Activated naive CD4-positive, alpha-beta T cell treated with anti-CD3 and anti-CD28 coated beads, Interleukin-2, amount 50 U/mL, for 72 hours (primary cell): ENCODE data around the gene UBE3D. TPM values are rescaled to one million over a fixed set of nuclear protein-coding genes. Genes with fewer than 3 reads are reported as not detected.
"Not testable (repeated sequence)": the region's sequence is repeated elsewhere in the genome, so short reads cannot be mapped to it uniquely, and the experiment has no call there.

Source experiments
- ATAC-seq, 2 donors: fragments of 150-1000 bp; cut with Tn5 transposase; 2 replicates each; pipeline ENCODE4 v1.10.0; 2021; ENCODE audit warnings: mild to moderate bottlenecking in 2 of 2, moderate library complexity in 2 of 2
- DNase-seq, 2 donors: peaks; one replicate each; pipeline ENCODE4 v3.0.0; 2021 to 2022; ENCODE audit warnings: low spot score in 2 of 2
- H3K27ac Mint-ChIP-seq, 2 donors: one replicate each; pipeline ENCODE4 v1.8.0; 2022; ENCODE audit warnings: mild to moderate bottlenecking in 2 of 2, mixed read lengths in 2 of 2
- H3K36me3 Mint-ChIP-seq, 2 donors: one replicate each; pipeline ENCODE4 v1.8.0; 2022; ENCODE audit warnings: mixed read lengths in 2 of 2
- H3K9me3 Mint-ChIP-seq, 2 donors: one replicate each; pipeline ENCODE4 v1.8.0; 2022; ENCODE audit warnings: mixed read lengths in 2 of 2
- total RNA-seq, 2 donors: library from RNA; stranded (reverse); gene quantifications; one replicate each; pipeline ENCODE4 v1.2.3, GENCODE V29; 2022

Gene UBE3D
- total RNA-seq, 2 donors from 2014 or later = 6.0 to 10.3 TPM

DNA sequence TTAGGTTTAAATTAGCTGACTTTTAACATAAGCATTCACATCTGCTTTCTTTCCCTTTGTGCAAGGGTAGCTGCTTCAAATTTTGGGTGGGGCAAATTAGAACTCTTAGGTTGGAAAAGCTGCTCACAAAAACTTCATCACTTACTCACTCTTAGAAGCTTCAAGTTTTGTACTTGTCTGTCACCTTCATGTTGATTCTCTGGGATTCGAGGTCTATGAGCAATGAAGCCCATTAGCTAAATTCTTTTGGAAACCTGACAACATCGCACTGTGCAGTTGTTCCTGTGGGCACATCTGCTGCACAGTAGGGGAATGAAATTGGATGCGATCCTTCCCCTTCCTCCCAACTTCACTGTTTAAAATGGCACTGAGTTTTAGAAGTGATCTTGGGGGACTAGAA lies 156.1 kb downstream of the UBE3D start:
- Mint-ChIP-seq H3K9me3 (no peaks in the 10 kb centered on the region), H3K27ac (no peak overlapping the region), H3K36me3 (peaks cover 0 to 4% of the 10 kb centered on the region in 2 donors)
- ATAC-seq (no peak), DNase-seq (no peak)

DNA sequence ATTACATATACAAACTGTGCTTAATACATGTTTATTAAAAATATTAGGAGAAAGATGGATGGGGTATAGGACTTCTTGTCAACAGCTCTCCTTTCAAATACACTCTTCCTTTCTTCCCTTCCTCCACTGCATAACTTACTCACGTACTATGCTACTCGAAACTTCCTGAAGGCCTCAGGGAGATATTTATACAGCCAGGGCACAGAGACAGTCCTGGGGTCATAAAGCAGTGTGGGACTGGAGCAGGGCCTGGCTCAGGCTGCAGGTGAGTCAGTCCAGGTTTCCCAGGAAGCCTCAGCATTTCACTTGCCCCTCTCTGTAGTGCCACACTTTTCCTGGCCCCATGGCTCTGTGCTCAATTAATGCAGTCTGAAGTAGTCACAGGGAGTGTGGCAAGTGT lies 157.0 kb downstream of the UBE3D start:
- H3K36me3 Mint-ChIP-seq = peaks cover 0 to 4% of the 10 kb centered on the region in 2 donors
- ATAC-seq = no peak
- H3K9me3 Mint-ChIP-seq = no peaks in the 10 kb centered on the region

DNA sequence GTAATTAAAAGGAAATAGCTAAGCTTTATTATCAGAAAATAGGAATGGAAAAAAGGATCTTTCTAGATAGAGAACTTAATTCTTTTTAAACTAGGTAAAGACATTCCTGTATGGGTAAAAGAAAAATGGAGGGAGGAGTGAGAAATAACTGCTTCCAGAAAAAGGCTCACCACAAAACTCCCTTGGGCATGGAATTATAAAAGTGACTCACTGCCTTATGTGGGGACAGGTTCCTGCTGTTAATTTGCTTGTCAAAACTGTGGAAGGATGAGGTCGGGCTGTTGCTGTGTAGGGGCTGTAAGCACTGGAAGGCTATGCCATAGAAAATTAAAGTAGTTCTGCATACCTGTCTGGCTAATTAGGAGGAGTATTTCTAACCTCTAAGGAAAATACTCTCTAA lies 158.7 kb downstream of the UBE3D start:
- Mint-ChIP-seq H3K9me3 (no peaks in the 10 kb centered on the region), H3K36me3 (peaks cover 0 to 4% of the 10 kb centered on the region in 2 donors), H3K27ac (no peak overlapping the region)
- DNase-seq = no peak
- ATAC-seq = no peak

More for the DNA sequence above, 157.0 kb downstream of the UBE3D start:
- no peak overlapping the region for H3K27ac Mint-ChIP-seq
- no peak for DNase-seq

DNA sequence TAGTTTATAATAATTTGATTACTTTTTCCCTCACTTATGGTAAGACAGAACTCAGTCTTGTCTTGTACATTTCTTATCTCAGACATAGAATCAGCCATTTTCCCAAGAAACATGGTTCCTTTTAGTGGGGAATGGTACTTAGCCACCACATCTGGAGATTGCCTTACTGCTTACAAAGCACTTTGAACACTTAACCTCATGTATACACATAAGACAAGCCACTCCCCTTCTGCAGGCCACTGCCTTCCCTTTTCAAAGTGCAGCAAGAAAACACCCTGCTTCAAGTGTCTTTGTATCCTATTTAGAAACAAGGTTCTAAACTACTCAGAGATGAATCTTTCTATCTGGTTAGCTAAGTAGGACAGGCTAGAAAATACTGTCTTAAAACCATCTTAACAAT lies 159.2 kb downstream of the UBE3D start:
- no peak for ATAC-seq
- H3K9me3 Mint-ChIP-seq = no peaks in the 10 kb centered on the region
- H3K27ac Mint-ChIP-seq = no peak overlapping the region
- H3K36me3 Mint-ChIP-seq = peaks cover 0 to 4% of the 10 kb centered on the region in 2 donors
- DNase-seq = no peak

DNA sequence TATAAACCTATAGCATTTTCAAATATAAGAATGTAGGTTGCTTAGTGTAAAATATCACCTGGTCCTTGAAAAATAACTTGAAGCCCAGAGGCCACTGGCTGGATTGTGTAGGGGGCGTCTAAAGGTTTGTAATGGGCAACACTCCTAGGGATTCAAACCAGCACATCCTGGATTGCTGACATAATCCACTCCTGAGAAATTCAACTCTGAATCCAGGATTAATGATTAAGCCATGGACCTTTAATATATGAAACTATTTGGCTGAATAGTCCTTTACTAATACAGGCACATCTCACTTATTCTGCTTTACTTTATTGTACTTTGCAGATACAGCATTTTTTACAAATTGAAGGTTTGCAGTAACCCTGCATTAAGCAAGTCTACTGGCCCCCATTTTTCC lies 160.8 kb downstream of the UBE3D start:
- ATAC-seq = no peak
- Mint-ChIP-seq H3K36me3 (peaks cover 0 to 4% of the 10 kb centered on the region in 2 donors), H3K27ac (no peak overlapping the region), H3K9me3 (no peaks in the 10 kb centered on the region)
- DNase-seq = no peak

DNA sequence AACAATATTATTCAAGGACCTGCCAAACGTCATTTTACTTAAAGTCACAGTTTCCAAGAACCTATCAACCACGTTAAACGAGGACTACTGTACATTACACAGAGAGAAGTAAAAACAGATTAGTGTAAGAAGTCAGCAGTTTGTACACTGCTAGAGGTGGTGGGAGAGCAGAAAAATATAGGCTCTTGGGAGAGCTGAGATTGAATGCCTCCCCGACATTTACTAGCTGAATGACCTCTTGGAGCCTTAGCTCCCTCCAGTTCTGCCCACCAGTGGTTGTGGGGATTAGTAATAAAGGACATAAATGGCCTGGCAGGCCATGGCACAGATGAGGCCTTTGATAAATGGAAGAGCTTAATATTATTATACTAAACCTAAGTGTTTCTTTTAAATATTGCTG lies 161.4 kb downstream of the UBE3D start:
- DNase-seq (no peak), ATAC-seq (no peak)
- H3K9me3 Mint-ChIP-seq = no peaks in the 10 kb centered on the region
- peaks cover 0 to 4% of the 10 kb centered on the region in 2 donors for H3K36me3 Mint-ChIP-seq
- H3K27ac Mint-ChIP-seq = no peak overlapping the region

DNA sequence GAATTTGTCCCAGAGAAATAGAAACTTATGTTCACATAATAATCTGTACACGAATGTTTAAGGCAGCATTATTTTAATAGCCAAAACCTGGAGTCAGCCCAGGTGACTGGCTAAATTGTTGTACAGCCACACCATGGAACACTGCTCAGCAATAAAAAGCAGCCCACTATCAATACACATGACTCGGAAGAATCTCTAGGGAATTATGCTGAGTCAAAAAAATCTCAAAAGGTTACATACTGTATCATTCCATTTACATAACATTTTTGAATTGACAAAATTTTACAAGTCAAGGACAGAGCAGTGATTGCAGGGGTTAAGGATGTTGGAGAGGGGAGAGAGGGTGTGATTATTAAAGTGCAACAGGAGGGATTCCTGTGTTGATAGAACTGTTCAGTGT lies 163.4 kb downstream of the UBE3D start:
- no peak for DNase-seq
- Mint-ChIP-seq H3K36me3 (peaks cover 0 to 8% of the 10 kb centered on the region in 2 donors), H3K27ac (no peak overlapping the region), H3K9me3 (no peaks in the 10 kb centered on the region)
- no peak for ATAC-seq

DNA sequence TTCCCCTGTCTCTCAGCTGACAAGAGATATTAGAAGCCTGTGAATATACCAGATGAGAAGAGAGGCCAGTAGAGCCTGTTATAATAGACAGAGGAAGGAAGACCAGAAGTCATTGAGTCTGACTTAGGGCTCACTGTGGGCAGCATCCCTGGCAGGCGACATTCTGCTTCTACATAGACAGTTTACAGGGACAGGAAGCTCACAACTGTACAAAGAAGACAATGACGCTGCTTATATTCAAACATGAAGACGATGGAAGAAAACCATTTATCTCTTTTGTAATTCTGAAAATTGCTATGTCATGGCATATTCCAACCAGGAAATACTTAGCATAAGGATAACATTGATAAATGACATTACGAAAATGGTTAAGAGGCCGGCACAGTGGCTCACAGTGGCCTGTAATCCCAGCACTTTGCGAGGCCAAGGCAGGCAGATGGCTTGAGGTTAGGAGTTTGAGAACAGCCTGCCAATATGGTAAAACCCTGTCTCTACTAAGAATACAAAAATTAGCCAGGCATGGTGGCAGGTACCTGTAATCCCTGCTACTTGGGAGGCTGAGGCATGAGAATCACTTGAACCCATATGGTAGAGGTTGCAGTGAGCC lies 170.9 kb downstream of the UBE3D start:
- ATAC-seq = no peak

DNA sequence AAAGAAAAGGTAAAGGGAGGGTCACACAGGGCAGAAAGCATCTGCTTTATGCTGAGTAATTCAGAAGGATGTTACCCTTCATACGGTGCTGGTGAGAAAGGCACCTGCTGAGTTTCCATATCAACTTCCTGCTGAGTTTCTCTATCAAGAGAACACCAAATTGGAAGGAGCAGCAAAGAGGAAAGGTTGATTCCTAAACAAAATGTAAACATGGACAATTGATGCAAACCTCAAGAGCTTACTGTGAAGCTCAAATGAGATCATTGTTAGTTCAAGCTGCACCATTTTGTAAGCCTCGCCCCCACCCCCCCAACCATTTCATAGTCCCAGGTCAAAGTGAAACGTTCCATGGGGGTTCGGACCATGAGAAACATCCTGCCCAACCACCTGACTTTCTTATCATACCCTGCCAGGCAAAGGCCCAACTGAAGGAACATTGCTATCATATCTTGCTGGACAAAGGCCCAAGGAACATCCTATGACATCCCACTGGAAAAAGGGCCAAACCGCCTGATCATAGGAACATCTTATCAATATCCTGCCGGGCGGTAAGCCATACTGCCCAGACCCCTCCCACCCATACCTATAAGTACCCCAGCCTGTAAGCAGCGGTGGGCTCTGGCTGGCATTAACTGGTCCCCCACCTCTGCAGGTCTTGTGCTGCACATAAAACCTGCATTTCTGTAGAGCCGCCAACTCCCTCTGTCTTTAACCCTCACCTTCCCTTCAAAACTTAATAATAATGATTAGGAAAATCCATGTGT lies 171.6 kb downstream of the UBE3D start:
- Mint-ChIP-seq H3K36me3 (peaks cover 0 to 23% of the 10 kb centered on the region in 2 donors), H3K27ac (no peak overlapping the region), H3K9me3 (no peaks in the 10 kb centered on the region)
- no peak for DNase-seq
- no peak for ATAC-seq

More for the DNA sequence above, 170.9 kb downstream of the UBE3D start:
- H3K27ac Mint-ChIP-seq = no peak overlapping the region
- H3K36me3 Mint-ChIP-seq = peaks cover 0 to 23% of the 10 kb centered on the region in 2 donors
- DNase-seq = no peak
- no peaks in the 10 kb centered on the region for H3K9me3 Mint-ChIP-seq

DNA sequence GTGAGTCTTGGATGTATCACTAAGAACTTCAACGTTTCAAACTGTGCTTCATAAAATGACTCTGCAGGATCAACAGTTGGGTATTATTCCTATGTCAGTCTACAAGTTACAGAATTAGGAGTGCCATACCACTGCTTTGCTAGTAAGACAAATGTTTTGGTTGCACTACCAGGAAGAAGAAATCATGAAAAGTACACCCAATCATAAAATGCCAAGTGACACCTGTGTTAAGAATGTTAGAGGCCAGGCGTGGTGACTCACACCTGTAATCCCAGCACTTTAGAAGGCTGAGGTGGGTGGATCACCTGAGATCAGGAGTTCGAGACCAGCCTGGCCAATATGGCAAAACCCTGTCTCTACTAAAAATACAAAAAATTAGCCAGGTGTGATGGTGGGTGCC lies 174.1 kb downstream of the UBE3D start:
- not testable (repeated sequence) for ATAC-seq, H3K27ac Mint-ChIP-seq, H3K9me3 Mint-ChIP-seq, DNase-seq
- peaks cover 0 to 20% of the 10 kb centered on the region in 2 donors for H3K36me3 Mint-ChIP-seq

DNA sequence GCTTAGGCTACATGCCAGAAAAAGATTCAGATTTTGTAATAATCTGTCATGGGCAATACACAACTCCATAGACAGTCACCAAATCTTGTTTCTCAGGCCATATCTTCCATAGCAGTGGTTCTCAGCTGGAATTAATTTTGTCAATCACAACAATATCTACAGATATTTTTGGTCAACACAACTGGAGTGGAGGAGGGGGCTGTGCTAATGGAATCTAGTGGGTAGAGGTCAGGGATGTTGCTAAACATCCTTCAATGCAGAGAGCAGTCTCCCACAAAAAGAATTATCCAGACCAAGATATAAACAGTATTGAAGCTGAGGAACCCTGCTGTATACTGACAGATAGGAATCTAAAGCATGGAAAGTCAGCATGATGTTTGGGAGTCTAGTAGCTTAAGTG lies 174.6 kb downstream of the UBE3D start:
- DNase-seq = no peak
- no peak for ATAC-seq
- Mint-ChIP-seq H3K9me3 (no peaks in the 10 kb centered on the region), H3K36me3 (peaks cover 0 to 20% of the 10 kb centered on the region in 2 donors), H3K27ac (no peak overlapping the region)

DNA sequence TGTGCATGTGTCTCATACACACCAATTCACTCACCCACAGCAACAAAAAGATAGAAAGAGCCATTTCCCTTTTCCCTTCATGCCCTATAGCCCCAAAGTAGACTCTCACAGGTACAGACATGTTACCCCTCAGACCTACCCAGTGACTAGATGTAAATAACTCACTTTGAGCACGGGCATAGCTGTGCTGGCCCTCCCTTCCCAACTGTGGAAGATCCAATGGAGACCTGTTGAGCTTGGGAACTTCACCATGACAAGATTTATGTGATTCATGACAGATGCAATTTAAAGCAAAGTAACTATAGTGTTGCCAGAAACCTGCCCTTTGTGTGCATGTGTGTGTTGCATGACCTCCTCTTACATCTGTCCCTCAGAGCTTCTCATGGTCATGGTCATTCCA lies 175.4 kb downstream of the UBE3D start:
- no peak for DNase-seq
- no peaks in the 10 kb centered on the region for H3K9me3 Mint-ChIP-seq
- H3K36me3 Mint-ChIP-seq = peaks cover 0 to 20% of the 10 kb centered on the region in 2 donors
- H3K27ac Mint-ChIP-seq = no peak overlapping the region
- no peak for ATAC-seq

DNA sequence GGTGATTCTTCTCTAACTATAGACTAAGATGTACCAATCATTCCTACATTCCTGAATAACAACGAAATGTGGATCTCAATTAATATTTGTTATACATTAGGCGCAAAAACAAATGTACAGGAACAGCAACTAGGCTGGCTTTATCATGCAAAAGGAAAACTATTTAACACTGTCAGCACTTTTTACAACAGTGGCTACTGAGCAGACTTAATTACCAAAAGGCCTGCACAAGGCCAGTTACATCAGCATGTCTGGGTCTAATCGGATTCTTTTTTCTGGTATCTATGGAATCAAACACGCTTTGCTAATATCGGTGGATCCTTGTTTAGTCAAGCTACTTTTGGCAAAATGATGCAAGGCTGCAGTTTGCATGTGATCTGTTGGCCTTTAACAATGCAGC lies 176.5 kb downstream of the UBE3D start:
- DNase-seq (no peak), ATAC-seq (no peak)
- Mint-ChIP-seq H3K36me3 (peaks cover 0 to 14% of the 10 kb centered on the region in 2 donors), H3K9me3 (no peaks in the 10 kb centered on the region), H3K27ac (no peak overlapping the region)

DNA sequence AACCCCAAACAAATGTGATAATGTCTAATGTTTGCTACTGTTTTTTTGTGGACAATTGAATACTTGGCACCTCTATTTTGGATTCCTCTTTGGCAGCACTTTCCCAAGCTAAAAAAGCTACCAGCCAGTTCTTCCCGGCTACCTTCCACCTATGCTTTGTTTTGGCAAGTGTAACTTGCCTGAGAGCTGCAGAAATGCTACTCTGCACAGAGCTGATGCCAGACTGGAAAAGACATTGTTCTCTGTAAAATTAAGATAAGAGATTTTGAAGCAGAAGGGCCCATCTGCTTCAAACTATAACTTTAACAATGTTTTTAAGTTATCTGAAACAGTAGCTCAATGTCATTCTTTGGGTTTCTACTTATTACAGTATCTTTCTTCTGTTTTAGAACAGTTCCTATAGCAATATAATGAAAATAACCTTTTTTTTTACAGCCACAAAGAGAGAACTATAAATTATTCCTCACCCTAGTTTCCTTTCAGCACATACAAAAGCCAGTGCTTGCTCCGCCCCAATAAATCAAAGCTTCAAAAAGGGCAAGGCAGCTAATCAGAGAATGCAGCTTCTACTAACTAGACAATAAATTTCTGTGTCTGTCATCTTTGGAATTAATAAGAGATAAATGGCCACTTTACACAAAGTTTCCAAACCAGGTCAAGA lies 183.1 kb downstream of the UBE3D start:
- no peak for DNase-seq
- no peaks in the 10 kb centered on the region for H3K36me3 Mint-ChIP-seq
- ATAC-seq = no peak
- H3K27ac Mint-ChIP-seq = no peak overlapping the region
- H3K9me3 Mint-ChIP-seq = no peaks in the 10 kb centered on the region

DNA sequence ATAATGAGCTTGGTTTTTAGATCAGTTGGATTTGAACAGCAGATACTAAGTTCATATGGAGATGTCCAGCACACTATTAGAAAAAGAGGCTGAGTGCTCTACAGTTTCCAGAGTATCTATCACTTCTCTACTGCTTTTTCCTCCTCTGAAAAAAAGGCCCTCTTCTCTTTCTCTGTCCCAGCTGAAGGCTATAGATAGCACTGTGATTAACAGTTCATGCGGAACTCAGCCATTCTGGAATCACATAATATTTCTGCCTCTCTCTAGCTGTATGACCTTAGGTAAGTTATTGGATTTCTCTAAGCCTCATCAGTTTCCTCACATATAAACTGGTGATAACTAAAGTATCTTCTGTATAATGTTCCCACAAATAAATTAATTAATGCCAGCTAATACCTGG lies 184.1 kb downstream of the UBE3D start:
- Mint-ChIP-seq H3K27ac (no peak overlapping the region), H3K9me3 (no peaks in the 10 kb centered on the region), H3K36me3 (no peaks in the 10 kb centered on the region)
- no peak for ATAC-seq
- DNase-seq = no peak

DNA sequence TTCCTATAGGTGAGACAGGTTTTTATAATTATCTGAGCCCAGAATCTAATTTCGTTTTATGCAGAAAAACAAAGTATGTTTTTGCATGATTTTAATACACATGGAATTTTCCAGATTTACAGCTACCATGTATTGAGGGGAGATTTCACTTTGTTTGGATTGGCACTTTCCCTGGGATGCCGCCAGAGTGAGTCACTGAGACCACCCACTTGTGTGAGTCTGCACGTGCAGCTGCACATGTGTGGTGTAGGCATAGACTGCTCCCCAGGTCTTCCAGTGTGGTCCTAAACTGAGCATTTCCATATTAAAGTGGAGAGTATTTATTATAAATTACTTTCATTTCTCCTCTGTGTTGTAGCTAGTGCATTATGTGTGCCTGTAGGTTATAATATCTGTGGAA lies 186.8 kb downstream of the UBE3D start:
- Mint-ChIP-seq H3K9me3 (no peaks in the 10 kb centered on the region), H3K36me3 (no peaks in the 10 kb centered on the region), H3K27ac (no peak overlapping the region)
- DNase-seq = no peak
- ATAC-seq = no peak
